Measurements from ENCODE around the gene EXOC3.

DNA sequence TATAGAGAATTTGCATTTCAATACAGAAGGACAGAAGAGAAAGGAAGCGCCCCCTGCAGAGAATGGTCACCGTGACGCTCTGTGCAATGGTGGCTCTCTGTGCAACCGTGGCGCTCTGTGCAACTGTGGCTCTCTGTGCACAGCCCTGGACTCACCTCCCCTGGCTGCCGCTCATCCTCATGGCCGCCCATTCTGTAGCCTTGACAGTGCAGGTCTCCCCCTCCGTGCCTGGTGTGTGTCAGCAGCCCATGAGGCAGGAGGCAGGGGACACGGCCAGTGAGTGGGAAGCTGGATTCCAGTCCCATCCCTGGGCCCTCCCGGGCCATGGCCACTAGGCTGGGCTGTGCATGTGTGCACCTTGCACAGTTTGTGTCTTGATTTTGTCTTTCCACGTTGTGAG lies 12.0 kb downstream of the EXOC3 start:
- TF ChIP-seq, protein P1, sequence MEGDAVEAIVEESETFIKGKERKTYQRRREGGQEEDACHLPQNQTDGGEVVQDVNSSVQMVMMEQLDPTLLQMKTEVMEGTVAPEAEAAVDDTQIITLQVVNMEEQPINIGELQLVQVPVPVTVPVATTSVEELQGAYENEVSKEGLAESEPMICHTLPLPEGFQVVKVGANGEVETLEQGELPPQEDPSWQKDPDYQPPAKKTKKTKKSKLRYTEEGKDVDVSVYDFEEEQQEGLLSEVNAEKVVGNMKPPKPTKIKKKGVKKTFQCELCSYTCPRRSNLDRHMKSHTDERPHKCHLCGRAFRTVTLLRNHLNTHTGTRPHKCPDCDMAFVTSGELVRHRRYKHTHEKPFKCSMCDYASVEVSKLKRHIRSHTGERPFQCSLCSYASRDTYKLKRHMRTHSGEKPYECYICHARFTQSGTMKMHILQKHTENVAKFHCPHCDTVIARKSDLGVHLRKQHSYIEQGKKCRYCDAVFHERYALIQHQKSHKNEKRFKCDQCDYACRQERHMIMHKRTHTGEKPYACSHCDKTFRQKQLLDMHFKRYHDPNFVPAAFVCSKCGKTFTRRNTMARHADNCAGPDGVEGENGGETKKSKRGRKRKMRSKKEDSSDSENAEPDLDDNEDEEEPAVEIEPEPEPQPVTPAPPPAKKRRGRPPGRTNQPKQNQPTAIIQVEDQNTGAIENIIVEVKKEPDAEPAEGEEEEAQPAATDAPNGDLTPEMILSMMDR (conservative IDR thresholded peaks at IDR 0.05; ENCODE audit: low read length) = peak; percentile 21; the same call in 1 of the 2 replicates
- TF ChIP-seq EZH2phosphoT487 (IDR thresholded peaks at IDR 0.05; ENCODE audit: borderline replicate concordance) = no peak
